Measurements from ENCODE around the gene HSPA4.
"Not testable (repeated sequence)": the region's sequence is repeated elsewhere in the genome, so short reads cannot be mapped to it uniquely, and the experiment has no call there.

HSPA4 gene

DNA sequence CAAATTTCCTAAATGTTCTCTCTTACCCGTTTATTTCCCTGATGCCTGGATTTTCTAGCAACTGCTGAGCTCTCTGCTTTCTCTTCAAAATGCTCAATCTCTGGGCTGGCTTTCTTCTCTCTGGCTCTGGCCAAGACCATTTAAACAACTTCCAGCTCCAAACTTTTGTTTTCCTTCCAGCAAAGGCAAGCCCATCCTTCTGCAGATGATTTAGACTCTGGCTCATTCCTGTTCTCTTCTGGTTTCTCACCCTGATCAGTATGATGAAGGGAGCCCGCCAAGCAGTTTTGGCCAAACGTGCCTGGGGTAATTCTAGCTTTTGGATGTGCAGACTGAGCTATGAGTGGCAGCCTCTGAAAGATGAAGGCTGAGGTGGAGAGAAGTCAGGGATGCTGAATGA lies 78.1 kb downstream of the HSPA4 start:
- intact Hi-C loops (cut with micrococcal nuclease): no loop called here
- Mint-ChIP-seq H3K9me3 (no peaks in the 10 kb centered on the region), H3K4me1 (ENCODE audit: low read depth) (peaks cover 10% of the 10 kb centered on the region), H3K4me3 (no peak overlapping the region), H3K27me3 (no peaks in the 10 kb centered on the region), H3K27ac (no peak overlapping the region), H3K36me3 (ENCODE audit: low read depth) (no peaks in the 10 kb centered on the region)

DNA sequence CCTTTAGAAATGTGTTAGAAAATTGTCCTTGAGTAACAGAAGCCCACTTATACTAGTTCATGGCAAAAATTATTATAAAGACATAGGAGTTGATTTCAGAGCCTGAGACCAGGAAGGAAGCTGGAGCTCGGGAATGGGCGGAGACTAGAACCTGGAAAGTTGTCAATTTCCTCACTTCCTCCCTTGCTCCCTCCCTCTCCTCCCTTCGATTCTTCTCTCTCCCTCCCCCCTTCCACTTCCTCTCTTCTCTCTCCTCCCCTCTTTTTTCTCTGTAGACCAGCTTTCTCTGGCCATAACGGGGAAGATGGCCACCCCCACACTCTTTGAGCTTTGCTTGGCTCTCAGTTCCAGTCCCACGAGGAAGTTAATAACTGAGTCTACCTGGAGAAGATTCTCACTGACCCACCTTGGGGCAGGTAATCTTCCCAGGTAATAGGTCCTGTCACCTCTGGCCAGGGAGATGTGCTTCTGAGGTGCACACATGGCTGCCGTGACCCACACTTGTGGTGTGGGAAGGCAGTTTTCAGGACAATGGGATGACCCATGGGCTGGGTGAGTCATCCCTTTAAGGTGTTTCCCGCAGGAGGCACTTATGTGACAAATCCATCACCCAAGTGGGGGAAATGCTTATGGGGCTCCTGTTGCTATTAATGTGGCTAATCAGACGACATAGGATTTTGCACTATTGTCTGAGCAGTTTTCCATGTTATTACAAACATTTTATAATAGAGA lies 78.7 kb downstream of the HSPA4 start:
- intact Hi-C loops (cut with micrococcal nuclease): no loop called here
- H3K27ac Mint-ChIP-seq: no peak overlapping the region
- H3K4me1 Mint-ChIP-seq (ENCODE audit: low read depth): peaks cover 10% of the 10 kb centered on the region
- no peaks in the 10 kb centered on the region for H3K36me3 Mint-ChIP-seq (ENCODE audit: low read depth)
- no peak overlapping the region for H3K4me3 Mint-ChIP-seq
- H3K27me3 Mint-ChIP-seq: no peaks in the 10 kb centered on the region
- no peaks in the 10 kb centered on the region for H3K9me3 Mint-ChIP-seq

GRCh38 chr5:133132717-133133116 lies 80.9 kb downstream of the HSPA4 start:
- H3K9me3 Mint-ChIP-seq: peaks cover 10% of the 10 kb centered on the region
- H3K27ac Mint-ChIP-seq: no peak overlapping the region
- intact Hi-C loops (cut with micrococcal nuclease): no loop called here
- peaks cover 10% of the 10 kb centered on the region for H3K4me1 Mint-ChIP-seq (ENCODE audit: low read depth)
- H3K27me3 Mint-ChIP-seq: peaks cover 5% of the 10 kb centered on the region
- H3K4me3 Mint-ChIP-seq: no peak overlapping the region
- H3K36me3 Mint-ChIP-seq (ENCODE audit: low read depth): no peaks in the 10 kb centered on the region

DNA sequence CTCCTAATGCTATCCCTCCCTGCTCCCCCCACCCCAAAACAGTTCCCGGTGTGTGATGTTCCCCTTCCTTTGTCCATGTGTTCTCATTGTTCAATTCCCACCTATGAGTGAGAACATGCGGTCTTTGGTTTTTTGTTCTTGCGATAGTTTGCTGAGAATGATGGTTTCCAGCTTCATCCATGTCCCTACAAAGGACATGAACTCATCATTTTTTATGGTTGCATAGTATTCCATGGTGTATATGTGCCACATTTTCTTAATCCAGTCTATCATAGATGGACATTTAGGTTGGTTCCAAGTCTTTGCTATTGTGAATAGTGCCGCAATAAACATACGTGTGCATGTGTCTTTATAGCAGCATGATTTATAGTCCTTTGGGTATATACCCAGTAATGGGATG lies 81.4 kb downstream of the HSPA4 start:
- intact Hi-C loops (cut with micrococcal nuclease); H3K4me3 Mint-ChIP-seq; H3K27ac Mint-ChIP-seq; H3K36me3 Mint-ChIP-seq (ENCODE audit: low read depth); H3K4me1 Mint-ChIP-seq (ENCODE audit: low read depth); H3K27me3 Mint-ChIP-seq: not testable (repeated sequence)
- H3K9me3 Mint-ChIP-seq: peaks cover 10% of the 10 kb centered on the region

DNA sequence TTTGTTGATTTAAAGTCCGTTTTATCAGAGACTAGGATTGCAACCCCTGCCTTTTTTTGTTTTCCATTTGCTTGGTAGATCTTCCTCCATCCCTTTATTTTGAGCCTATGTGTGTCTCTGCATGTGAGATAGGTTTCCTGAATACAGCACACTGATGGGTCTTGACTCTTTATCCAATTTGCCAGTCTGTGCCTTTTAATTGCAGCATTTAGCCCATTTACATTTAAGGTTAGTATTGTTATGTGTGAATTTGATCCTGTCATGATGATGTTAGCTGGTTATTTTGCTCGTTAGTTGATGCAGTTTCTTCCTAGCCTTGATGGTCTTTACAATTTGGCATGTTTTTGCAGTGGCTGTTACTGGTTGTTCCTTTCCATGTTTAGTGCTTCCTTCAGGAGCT lies 85.1 kb downstream of the HSPA4 start:
- H3K27ac Mint-ChIP-seq; H3K4me1 Mint-ChIP-seq (ENCODE audit: low read depth); H3K36me3 Mint-ChIP-seq (ENCODE audit: low read depth); H3K27me3 Mint-ChIP-seq; intact Hi-C loops (cut with micrococcal nuclease); H3K4me3 Mint-ChIP-seq: not testable (repeated sequence)
- H3K9me3 Mint-ChIP-seq: peaks cover 10% of the 10 kb centered on the region

DNA sequence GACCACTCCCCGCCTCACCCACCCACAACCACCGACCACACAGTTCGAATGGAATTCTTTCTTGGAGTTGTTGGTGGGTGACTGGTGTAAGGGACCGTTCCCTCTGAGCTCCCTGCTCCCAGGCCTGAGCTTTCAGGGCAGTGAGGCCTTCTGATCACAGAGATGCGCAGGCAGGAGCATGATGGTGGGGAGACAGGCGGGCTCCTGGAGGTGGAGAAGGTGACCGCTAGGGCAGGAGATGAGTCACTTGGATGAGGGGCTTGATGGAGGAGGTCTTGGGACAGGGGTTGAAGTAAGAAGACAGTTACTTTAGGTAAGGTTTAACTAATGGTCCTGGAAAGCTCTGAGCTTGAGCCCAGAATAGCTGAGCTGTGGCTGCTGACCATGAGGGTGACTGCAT lies 88.5 kb downstream of the HSPA4 start:
- Mint-ChIP-seq H3K9me3 (peaks cover 27% of the 10 kb centered on the region), H3K36me3 (ENCODE audit: low read depth) (no peaks in the 10 kb centered on the region), H3K27me3 (peaks cover 5% of the 10 kb centered on the region), H3K4me3 (no peak overlapping the region), H3K27ac (no peak overlapping the region), H3K4me1 (ENCODE audit: low read depth) (peaks cover 6% of the 10 kb centered on the region)
- intact Hi-C loops (cut with micrococcal nuclease): no loop called here

- no peak overlapping the region for H3K27ac Mint-ChIP-seq
- H3K27me3 Mint-ChIP-seq: no peaks in the 10 kb centered on the region
- H3K4me1 Mint-ChIP-seq (ENCODE audit: low read depth): peaks cover 15% of the 10 kb centered on the region
- peaks cover 18% of the 10 kb centered on the region for H3K9me3 Mint-ChIP-seq
- no peak overlapping the region for H3K4me3 Mint-ChIP-seq
- intact Hi-C loops (cut with micrococcal nuclease): no loop called here
- H3K36me3 Mint-ChIP-seq (ENCODE audit: low read depth): no peaks in the 10 kb centered on the region
Measured at GRCh38 chr5:133141746-133142145, 89.9 kb downstream of the HSPA4 start.

GRCh38 chr5:133142782-133143181 lies 91.0 kb downstream of the HSPA4 start:
- Mint-ChIP-seq H3K27me3 (peaks cover 2% of the 10 kb centered on the region), H3K36me3 (ENCODE audit: low read depth) (no peaks in the 10 kb centered on the region), H3K4me3 (no peak overlapping the region), H3K4me1 (ENCODE audit: low read depth) (peaks cover 18% of the 10 kb centered on the region), H3K27ac (no peak overlapping the region), H3K9me3 (peaks cover 17% of the 10 kb centered on the region)
- intact Hi-C loops (cut with micrococcal nuclease): no loop called here

DNA sequence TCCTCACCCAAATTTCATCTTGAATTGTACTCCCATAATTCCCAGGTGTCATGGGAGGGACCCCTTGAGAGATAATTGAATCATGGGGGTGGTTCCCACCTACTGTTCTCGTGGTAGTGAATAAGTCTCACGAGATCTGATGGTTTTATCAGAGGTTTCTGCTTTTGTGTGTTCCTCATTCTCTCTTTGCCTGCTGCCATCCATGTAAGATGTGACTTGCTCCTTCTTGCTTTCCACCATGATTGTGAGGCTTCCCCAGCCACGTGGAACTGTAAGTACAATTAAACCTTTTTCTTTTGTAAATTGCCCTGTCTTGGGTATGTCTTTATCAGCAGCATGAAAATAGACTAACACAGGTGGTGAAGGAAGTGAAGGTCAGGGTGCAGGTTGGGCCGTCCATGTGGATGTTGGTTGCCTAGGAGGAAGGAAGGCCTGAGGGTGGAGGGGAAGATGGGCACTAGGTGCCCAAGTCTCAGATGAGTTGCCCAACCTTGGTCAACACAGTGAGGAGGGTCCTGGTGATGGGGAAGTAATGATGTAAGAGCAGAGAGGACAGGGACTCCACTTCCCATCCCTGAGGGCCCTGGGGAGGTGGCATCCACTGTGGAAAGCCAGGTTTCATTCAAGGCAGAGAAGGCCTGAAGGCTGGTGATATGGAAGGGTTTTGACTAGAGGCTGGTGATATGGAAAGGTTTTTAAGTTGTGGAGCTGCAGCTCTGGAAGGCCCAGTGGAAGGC lies 92.6 kb downstream of the HSPA4 start:
- H3K27ac Mint-ChIP-seq: no peak overlapping the region
- H3K9me3 Mint-ChIP-seq: peaks cover 17% of the 10 kb centered on the region
- H3K27me3 Mint-ChIP-seq: peaks cover 3% of the 10 kb centered on the region
- no peaks in the 10 kb centered on the region for H3K36me3 Mint-ChIP-seq (ENCODE audit: low read depth)
- intact Hi-C loops (cut with micrococcal nuclease): no loop called here
- H3K4me3 Mint-ChIP-seq: no peak overlapping the region
- peaks cover 20% of the 10 kb centered on the region for H3K4me1 Mint-ChIP-seq (ENCODE audit: low read depth)

GRCh38 chr5:133145436-133146170 lies 93.8 kb downstream of the HSPA4 start:
- peaks cover 17% of the 10 kb centered on the region for H3K9me3 Mint-ChIP-seq
- peaks cover 16% of the 10 kb centered on the region for H3K4me1 Mint-ChIP-seq (ENCODE audit: low read depth)
- no peaks in the 10 kb centered on the region for H3K36me3 Mint-ChIP-seq (ENCODE audit: low read depth)
- no peak overlapping the region for H3K27ac Mint-ChIP-seq
- H3K27me3 Mint-ChIP-seq: peaks cover 3% of the 10 kb centered on the region
- intact Hi-C loops (cut with micrococcal nuclease): no loop called here
- no peak overlapping the region for H3K4me3 Mint-ChIP-seq

DNA sequence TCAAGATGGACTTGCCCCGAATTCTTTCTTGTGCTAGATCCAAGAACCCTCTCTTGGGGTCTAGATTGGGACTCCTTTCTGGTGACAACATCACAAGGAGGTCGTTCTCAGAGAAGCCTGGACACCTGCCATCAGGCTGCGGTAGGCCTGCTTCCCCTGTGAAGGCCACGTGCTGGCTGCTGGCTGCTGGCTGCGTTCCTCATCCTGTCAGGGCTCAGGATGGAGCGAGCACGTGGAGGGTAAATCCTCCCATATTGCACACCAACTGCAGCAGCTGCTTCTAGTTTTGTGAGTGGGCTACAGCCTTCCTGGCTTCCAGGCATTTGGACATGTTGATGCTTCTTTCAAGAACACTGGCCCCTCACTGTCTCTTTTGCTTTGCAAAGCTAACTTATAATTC lies 95.6 kb downstream of the HSPA4 start:
- no peak overlapping the region for H3K4me3 Mint-ChIP-seq
- no peaks in the 10 kb centered on the region for H3K36me3 Mint-ChIP-seq (ENCODE audit: low read depth)
- no peak overlapping the region for H3K27ac Mint-ChIP-seq
- peaks cover 17% of the 10 kb centered on the region for H3K9me3 Mint-ChIP-seq
- peaks cover 3% of the 10 kb centered on the region for H3K27me3 Mint-ChIP-seq
- peaks cover 16% of the 10 kb centered on the region for H3K4me1 Mint-ChIP-seq (ENCODE audit: low read depth)
- intact Hi-C loops (cut with micrococcal nuclease): no loop called here

DNA sequence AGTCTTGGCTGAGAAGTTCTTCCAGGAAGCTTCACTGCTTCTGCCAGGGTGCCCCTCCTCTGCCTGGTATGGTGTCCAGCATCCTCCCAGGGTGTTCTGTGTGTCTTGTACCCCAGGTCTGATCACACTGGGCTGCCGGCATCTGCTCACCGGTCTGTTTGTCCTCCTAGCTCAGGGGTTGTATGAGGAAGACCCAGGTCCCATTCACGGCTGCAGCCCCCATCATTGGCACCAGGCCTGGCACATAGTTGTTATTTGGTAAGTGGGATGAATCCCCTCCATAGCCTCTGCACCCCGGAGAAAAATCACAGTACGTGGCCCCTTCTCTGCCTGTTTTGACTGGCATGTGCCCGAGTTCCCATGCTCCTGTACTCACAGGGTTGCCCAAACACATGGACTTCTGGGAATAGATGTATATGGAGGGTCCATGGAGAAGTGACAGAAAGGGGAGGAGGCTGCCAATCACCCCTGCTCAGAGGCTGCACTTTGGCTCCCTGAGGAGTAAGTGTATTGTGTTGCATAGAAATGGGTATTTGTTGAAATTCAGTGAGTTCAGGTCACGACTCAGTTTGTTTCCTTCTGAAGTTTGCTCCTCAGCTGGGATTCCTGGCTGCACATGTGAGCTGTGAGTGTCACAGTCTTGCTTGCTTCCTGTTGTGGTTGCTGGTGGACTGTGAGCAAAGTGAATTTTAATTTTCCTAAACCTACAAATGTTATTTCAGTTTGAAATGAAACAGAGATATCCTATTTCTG lies 96.2 kb downstream of the HSPA4 start:
- peaks cover 16% of the 10 kb centered on the region for H3K4me1 Mint-ChIP-seq (ENCODE audit: low read depth)
- no peak overlapping the region for H3K27ac Mint-ChIP-seq

DNA sequence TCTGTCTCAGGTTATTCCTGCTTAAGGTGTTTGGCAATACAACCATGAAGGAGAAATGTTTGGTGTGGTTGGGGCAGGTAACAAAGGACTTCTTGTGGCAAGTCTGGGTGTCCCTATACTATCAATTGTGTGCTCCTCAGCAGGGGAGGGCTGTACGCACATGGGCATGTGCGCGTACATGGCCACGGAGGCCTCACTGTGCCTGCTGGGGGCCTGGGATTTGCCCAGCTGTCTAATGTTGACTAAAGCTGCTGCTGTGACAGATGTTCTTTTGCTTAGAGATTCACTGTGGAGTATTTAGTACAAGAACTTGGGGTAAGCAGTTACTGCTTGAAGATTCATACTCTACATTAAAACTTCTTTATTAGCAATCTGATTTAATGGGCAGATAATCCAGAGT lies 97.5 kb downstream of the HSPA4 start:
- H3K27ac Mint-ChIP-seq: no peak overlapping the region
- H3K4me1 Mint-ChIP-seq (ENCODE audit: low read depth): peaks cover 16% of the 10 kb centered on the region
- H3K4me3 Mint-ChIP-seq: no peak overlapping the region
- intact Hi-C loops (cut with micrococcal nuclease): no loop called here
- peaks cover 5% of the 10 kb centered on the region for H3K9me3 Mint-ChIP-seq
- H3K27me3 Mint-ChIP-seq: peaks cover 3% of the 10 kb centered on the region
- no peaks in the 10 kb centered on the region for H3K36me3 Mint-ChIP-seq (ENCODE audit: low read depth)

More for the DNA sequence above, 96.2 kb downstream of the HSPA4 start:
- H3K36me3 Mint-ChIP-seq (ENCODE audit: low read depth): no peaks in the 10 kb centered on the region
- no peak overlapping the region for H3K4me3 Mint-ChIP-seq
- H3K27me3 Mint-ChIP-seq: peaks cover 3% of the 10 kb centered on the region
- H3K9me3 Mint-ChIP-seq: peaks cover 17% of the 10 kb centered on the region
- intact Hi-C loops (cut with micrococcal nuclease): no loop called here
